Measurements from ENCODE around the gene RAB8B. TPM values are rescaled to one million over a fixed set of nuclear protein-coding genes. Genes with fewer than 3 reads are reported as not detected.

The RAB8B gene
- total and polyA plus RNA-seq, 9 of the 15 experiments (the other 6 are each of a cell fraction or from before 2014, with no cell fraction given): 7.8 to 32.1 (median 24.2) TPM

DNA sequence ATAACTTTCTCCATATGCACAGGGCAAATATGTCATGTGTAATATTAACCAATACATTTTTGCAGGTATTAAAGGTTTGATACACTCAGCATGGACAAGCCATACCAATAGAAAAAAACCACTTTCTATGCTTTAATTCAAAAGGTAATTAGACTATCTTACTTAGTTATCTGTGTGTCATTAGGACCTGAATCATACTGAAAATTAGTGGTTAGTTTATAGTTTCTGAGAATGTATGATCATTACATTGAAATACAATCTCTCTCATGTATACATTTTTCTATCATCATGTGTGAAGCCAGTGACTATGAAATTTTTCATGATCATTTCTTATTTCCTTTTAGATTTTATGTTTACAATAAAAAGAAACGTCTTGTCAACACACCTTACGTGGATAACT is 48.5 kb upstream of the RAB8B start:
- CTCF ChIA-PET (ENCODE audit: low intra/inter-chr PET ratio): no interaction called here
- H3K27me3 ChIP-seq (ENCODE audit: control insufficient read depth in 2 of 2, insufficient read depth in 2 of 2, low read length in 2 of 2): no peaks in the 10 kb centered on the region
- H3K9ac ChIP-seq (ENCODE audit: insufficient read depth in 1 of 2, low read depth in 2 of 2, low read length in 2 of 2): no peak overlapping the region
- H3K36me3 ChIP-seq (ENCODE audit: control insufficient read depth, insufficient read depth, low read length): no peaks in the 10 kb centered on the region
- H3K79me2 ChIP-seq (ENCODE audit: control insufficient read depth, insufficient read depth, low read length): no peaks in the 10 kb centered on the region
- no peaks in the 10 kb centered on the region for H3K9me3 ChIP-seq (replicated peaks; ENCODE audit: control insufficient read depth, insufficient read depth, low read depth, low read length)
- FAIRE-seq (no peak), ATAC-seq (no peak), DNase-seq (ENCODE audit: extremely low read depth in 1 of 4, low spot score in 3 of 4) (no peak)
- H4K20me1 ChIP-seq (replicated peaks; ENCODE audit: control insufficient read depth, insufficient read depth, low read length): no peaks in the 10 kb centered on the region; the same call in 1 of the 2 replicates
- no TSS peak for BruUV-seq (replicated peaks)
- no peak overlapping the region for H3K27ac ChIP-seq (ENCODE audit: extremely low read depth, low read depth, low read length)
- WGBS (ENCODE audit: insufficient coverage, low coverage, missing lambda C conversion rate): 26% methylated on average over 2 of the region's 2 CpGs
- intact Hi-C loops (cut with micrococcal nuclease): no loop called here
- no peak overlapping the region for H2AFZ ChIP-seq (ENCODE audit: low read depth, low read length)
- TF ChIP-seq CEBPG (CRISPR knock-in tag; IDR thresholded peaks at IDR 0.05) (no peak), CEBPG (tag; conservative IDR thresholded peaks at IDR 0.05 in 1 of 2, IDR thresholded peaks at IDR 0.05 in 1 of 2) (no peak), KLF1 (tag; IDR thresholded peaks at IDR 0.05) (no peak), HNRNPH1 (optimal IDR thresholded peaks at IDR 0.05; ENCODE audit: low read depth, low read length) (no peak), NUFIP1 (IDR thresholded peaks at IDR 0.05; ENCODE audit: partially characterized antibody) (no peak), ZBTB8A (IDR thresholded peaks at IDR 0.05; ENCODE audit: partially characterized antibody) (no peak), CCAR2 (IDR thresholded peaks at IDR 0.05; ENCODE audit: low read depth, low read length) (no peak), ESRRA (IDR thresholded peaks at IDR 0.05; ENCODE audit: borderline replicate concordance, low read depth) (no peak), PKNOX1 (IDR thresholded peaks at IDR 0.05) (no peak), ZKSCAN1 (IDR thresholded peaks at IDR 0.05; ENCODE audit: low read depth, low read length) (no peak)
- TF ChIP-seq, protein P1, sequence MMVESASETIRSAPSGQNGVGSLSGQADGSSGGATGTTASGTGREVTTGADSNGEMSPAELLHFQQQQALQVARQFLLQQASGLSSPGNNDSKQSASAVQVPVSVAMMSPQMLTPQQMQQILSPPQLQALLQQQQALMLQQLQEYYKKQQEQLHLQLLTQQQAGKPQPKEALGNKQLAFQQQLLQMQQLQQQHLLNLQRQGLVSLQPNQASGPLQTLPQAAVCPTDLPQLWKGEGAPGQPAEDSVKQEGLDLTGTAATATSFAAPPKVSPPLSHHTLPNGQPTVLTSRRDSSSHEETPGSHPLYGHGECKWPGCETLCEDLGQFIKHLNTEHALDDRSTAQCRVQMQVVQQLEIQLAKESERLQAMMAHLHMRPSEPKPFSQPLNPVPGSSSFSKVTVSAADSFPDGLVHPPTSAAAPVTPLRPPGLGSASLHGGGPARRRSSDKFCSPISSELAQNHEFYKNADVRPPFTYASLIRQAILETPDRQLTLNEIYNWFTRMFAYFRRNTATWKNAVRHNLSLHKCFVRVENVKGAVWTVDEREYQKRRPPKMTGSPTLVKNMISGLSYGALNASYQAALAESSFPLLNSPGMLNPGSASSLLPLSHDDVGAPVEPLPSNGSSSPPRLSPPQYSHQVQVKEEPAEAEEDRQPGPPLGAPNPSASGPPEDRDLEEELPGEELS (CRISPR knock-in tag; IDR thresholded peaks at IDR 0.05; ENCODE audit: borderline replicate concordance): no peak
- TF ChIP-seq, protein P2, sequence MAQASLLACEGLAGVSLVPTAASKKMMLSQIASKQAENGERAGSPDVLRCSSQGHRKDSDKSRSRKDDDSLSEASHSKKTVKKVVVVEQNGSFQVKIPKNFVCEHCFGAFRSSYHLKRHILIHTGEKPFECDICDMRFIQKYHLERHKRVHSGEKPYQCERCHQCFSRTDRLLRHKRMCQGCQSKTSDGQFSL (CRISPR knock-in tag; IDR thresholded peaks at IDR 0.05): no peak
- TF ChIP-seq, protein P2 (tag; IDR thresholded peaks at IDR 0.05): no peak
- TF ChIP-seq, protein P3, sequence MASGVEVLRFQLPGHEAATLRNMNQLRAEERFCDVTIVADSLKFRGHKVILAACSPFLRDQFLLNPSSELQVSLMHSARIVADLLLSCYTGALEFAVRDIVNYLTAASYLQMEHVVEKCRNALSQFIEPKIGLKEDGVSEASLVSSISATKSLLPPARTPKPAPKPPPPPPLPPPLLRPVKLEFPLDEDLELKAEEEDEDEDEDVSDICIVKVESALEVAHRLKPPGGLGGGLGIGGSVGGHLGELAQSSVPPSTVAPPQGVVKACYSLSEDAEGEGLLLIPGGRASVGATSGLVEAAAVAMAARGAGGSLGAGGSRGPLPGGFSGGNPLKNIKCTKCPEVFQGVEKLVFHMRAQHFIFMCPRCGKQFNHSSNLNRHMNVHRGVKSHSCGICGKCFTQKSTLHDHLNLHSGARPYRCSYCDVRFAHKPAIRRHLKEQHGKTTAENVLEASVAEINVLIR (CRISPR knock-in tag; IDR thresholded peaks at IDR 0.05): no peak
- no peak overlapping the region for H3K4me2 ChIP-seq (ENCODE audit: insufficient read depth, low read length)
- in situ Hi-C loops (cut with MboI): no loop called here
- no peaks in the 10 kb centered on the region for H3K9me1 ChIP-seq (ENCODE audit: control insufficient read depth, insufficient read depth, low read length)
- H3K4me1 ChIP-seq (replicated peaks in 1 of 2; ENCODE audit: control insufficient read depth in 2 of 2, insufficient read depth in 2 of 2, low read length in 2 of 2): no peaks in the 10 kb centered on the region
- no peak overlapping the region for H3K4me3 ChIP-seq
- POLR2A ChIA-PET: no interaction called here
